Kidney epithelial cell (primary cell): Measurements from ENCODE around the gene BAIAP3. TPM values are rescaled to one million over a fixed set of nuclear protein-coding genes. Genes with fewer than 3 reads are reported as not detected.

Experiments
- DNase-seq: peaks from one replicate; pipeline ENCODE4 v3.0.0-alpha.2; 2010; ENCODE audit warnings: low read depth
- H3K27me3 ChIP-seq: 2 replicates; pipeline ENCODE4 v1.6.0; 2011; ENCODE audit warnings: low read length; ENCODE audit not compliant: control insufficient read depth, insufficient read depth
- H3K36me3 ChIP-seq: 2 replicates; pipeline ENCODE4 v1.5.1; 2011; ENCODE audit warnings: low read length; ENCODE audit not compliant: control insufficient read depth, insufficient read depth
- H3K4me3 ChIP-seq: 2 replicates; pipeline ENCODE4 v1.5.1; 2011; ENCODE audit warnings: low read depth, mild to moderate bottlenecking, control low read depth, low read length
- CTCF ChIP-seq: IDR thresholded peaks from 2 replicates; pipeline ENCODE4 v1.5.1; 2011; ENCODE audit warnings: mild to moderate bottlenecking, moderate library complexity, low read length, control low read depth, inconsistent platforms; ENCODE audit not compliant: insufficient read depth, poor library complexity, severe bottlenecking
- total RNA-seq: library from RNA; depleted of rRNA; stranded (reverse); fragments of >200 nt; gene quantifications from 2 replicates; pipeline ENCODE4 v1.2.3, GENCODE V29; 2015

Gene BAIAP3
- total RNA-seq, 1 donor from 2014 or later, result 5.8 TPM

GRCh38 chr16:1323296-1324239 is 9.9 kb upstream of the BAIAP3 start:
- no peak for TF ChIP-seq CTCF
- no peak for DNase-seq
- Histone ChIP-seq H3K4me3 (no peak overlapping the region), H3K36me3 (peaks cover 5% of the 10 kb centered on the region), H3K27me3 (no peaks in the 10 kb centered on the region)

GRCh38 chr16:1324286-1324826 is 9.1 kb upstream of the BAIAP3 start:
- Histone ChIP-seq H3K4me3 (no peak overlapping the region), H3K36me3 (peaks cover 4% of the 10 kb centered on the region), H3K27me3 (no peaks in the 10 kb centered on the region)
- DNase-seq, result no peak
- no peak for TF ChIP-seq CTCF

- no peaks in the 10 kb centered on the region for H3K27me3 ChIP-seq
- DNase-seq, result no peak
- peaks cover 4% of the 10 kb centered on the region for H3K36me3 ChIP-seq
- no peak for TF ChIP-seq CTCF
- no peak overlapping the region for H3K4me3 ChIP-seq
Observed at GRCh38 chr16:1325261-1325660, 8.2 kb upstream of the BAIAP3 start.

- no peak for TF ChIP-seq CTCF
- Histone ChIP-seq H3K36me3 (peaks cover 2% of the 10 kb centered on the region), H3K4me3 (no peak overlapping the region), H3K27me3 (peaks cover 4% of the 10 kb centered on the region)
- DNase-seq, result no peak
Observed at GRCh38 chr16:1325673-1326371, 7.6 kb upstream of the BAIAP3 start.

- H3K36me3 ChIP-seq, result peaks cover 2% of the 10 kb centered on the region
- H3K27me3 ChIP-seq, result peaks cover 8% of the 10 kb centered on the region
- no peak for TF ChIP-seq CTCF
- no peak overlapping the region for H3K4me3 ChIP-seq
- no peak for DNase-seq
Observed at GRCh38 chr16:1326391-1326790, 7.1 kb upstream of the BAIAP3 start.
